ENCODE data around the gene ADCY1.

- TF ChIP-seq CTCF (IDR thresholded peaks at IDR 0.05) (no peak), POLR2A (IDR thresholded peaks at IDR 0.05) (no peak)
Measured at GRCh38 chr7:45578467-45578866, 4.3 kb downstream of the ADCY1 start.
